HG02642 (cell line): Measurements from ENCODE around the gene VPS37B.

Experiments used
- ATAC-seq: cut with Tn5 transposase; IDR thresholded peaks from one replicate; pipeline ENCODE4 v1.9.1; 2021; ENCODE audit warnings: mild to moderate bottlenecking; ENCODE audit not compliant: unreplicated experiment, poor library complexity

The VPS37B gene

GRCh38 chr12:122855928-122856831 lies 39.7 kb downstream of the VPS37B start:
- ATAC-seq = no peak

- ATAC-seq = no peak
These were observed 40.7 kb downstream of the VPS37B start for GRCh38 chr12:122855071-122855829.

GRCh38 chr12:122854554-122854953 lies 41.4 kb downstream of the VPS37B start:
- no peak for ATAC-seq

GRCh38 chr12:122853582-122854245 lies 42.2 kb downstream of the VPS37B start:
- no peak for ATAC-seq

- no peak for ATAC-seq
These were observed 43.3 kb downstream of the VPS37B start for GRCh38 chr12:122852336-122853275.

GRCh38 chr12:122851820-122852219 lies 44.1 kb downstream of the VPS37B start:
- no peak for ATAC-seq

- no peak for ATAC-seq
These were observed 45.1 kb downstream of the VPS37B start for GRCh38 chr12:122850695-122851350.

- no peak for ATAC-seq
These were observed 45.9 kb downstream of the VPS37B start for GRCh38 chr12:122850048-122850445.

GRCh38 chr12:122849352-122850047 lies 46.4 kb downstream of the VPS37B start:
- no peak for ATAC-seq

- no peak for ATAC-seq
These were observed 47.2 kb downstream of the VPS37B start for GRCh38 chr12:122848471-122849351.

GRCh38 chr12:122847921-122848421 lies 48.0 kb downstream of the VPS37B start:
- ATAC-seq = no peak

GRCh38 chr12:122847516-122847836 lies 48.4 kb downstream of the VPS37B start:
- ATAC-seq = no peak

GRCh38 chr12:122846622-122847515 lies 49.1 kb downstream of the VPS37B start:
- ATAC-seq = no peak

GRCh38 chr12:122845865-122846621 lies 49.9 kb downstream of the VPS37B start:
- ATAC-seq = no peak

- ATAC-seq = no peak
These were observed 50.7 kb downstream of the VPS37B start for GRCh38 chr12:122845041-122845864.
